NB4 (cell line): ENCODE data around the gene LSM2.

Source experiments
- POLR2A ChIP-seq: IDR thresholded peaks from 2 replicates; pipeline ENCODE4 v1.6.1; 2011; ENCODE audit warnings: mild to moderate bottlenecking; ENCODE audit not compliant: insufficient read length; ENCODE audit errors: extremely low read depth
- TF ChIP-seq, protein P1 (sequence below): IDR thresholded peaks from one replicate; pipeline ENCODE4 v1.5.1; 2012; ENCODE audit warnings: low read depth, low read length

DNA sequence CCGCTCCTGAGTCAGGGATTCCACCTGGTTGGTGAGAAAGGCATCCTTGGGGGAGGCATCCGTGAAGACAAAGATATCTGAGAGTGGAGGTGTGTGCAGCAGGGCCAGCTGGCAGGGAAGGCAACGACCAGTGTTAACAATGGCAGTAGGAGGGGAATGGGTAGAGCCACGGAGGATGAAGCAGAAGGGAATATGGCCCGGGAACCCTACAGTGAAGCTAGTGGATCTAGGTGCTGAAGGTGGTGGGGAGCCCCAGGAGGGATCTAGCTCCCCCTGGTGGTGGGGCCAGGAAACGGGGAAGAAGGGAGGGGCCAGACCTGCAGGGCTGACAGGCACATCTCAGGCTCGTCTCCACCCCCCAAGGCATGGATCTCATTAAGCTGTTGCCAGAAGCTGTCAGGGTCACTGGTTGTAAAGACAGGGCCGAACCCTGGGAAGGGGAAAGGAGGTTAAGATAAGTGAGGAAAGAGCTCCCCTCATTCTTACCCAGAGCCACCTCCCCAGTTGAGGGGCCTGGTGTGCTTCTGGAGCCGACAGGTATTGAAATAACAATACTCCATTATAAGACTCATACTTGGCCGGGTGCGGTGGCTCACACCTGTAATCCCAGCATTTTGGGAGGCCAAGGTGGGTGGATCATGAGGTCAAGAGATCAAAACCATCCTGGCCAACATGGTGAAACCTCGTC lies 36.9 kb downstream of the LSM2 start:
- TF ChIP-seq, protein P1, sequence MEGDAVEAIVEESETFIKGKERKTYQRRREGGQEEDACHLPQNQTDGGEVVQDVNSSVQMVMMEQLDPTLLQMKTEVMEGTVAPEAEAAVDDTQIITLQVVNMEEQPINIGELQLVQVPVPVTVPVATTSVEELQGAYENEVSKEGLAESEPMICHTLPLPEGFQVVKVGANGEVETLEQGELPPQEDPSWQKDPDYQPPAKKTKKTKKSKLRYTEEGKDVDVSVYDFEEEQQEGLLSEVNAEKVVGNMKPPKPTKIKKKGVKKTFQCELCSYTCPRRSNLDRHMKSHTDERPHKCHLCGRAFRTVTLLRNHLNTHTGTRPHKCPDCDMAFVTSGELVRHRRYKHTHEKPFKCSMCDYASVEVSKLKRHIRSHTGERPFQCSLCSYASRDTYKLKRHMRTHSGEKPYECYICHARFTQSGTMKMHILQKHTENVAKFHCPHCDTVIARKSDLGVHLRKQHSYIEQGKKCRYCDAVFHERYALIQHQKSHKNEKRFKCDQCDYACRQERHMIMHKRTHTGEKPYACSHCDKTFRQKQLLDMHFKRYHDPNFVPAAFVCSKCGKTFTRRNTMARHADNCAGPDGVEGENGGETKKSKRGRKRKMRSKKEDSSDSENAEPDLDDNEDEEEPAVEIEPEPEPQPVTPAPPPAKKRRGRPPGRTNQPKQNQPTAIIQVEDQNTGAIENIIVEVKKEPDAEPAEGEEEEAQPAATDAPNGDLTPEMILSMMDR: peak; percentile 96
- TF ChIP-seq POLR2A: no peak
